GM12865 (cell line): ENCODE measurements around the gene S100A7.

Source experiments
- DNase-seq: peaks from one replicate; pipeline ENCODE4 v3.0.0; 2010; ENCODE audit warnings: low read depth
- H3K4me3 ChIP-seq: 2 replicates; pipeline ENCODE4 v1.5.1; 2011; ENCODE audit warnings: mild to moderate bottlenecking, low read depth, low read length, control low read depth
- TF ChIP-seq, protein P1 (sequence below): IDR thresholded peaks from 2 replicates; pipeline ENCODE4 v1.5.1; 2011; ENCODE audit warnings: low read length, control low read depth, low read depth, inconsistent platforms; ENCODE audit not compliant: insufficient read depth; ENCODE audit errors: missing control alignments

S100A7 gene

DNA sequence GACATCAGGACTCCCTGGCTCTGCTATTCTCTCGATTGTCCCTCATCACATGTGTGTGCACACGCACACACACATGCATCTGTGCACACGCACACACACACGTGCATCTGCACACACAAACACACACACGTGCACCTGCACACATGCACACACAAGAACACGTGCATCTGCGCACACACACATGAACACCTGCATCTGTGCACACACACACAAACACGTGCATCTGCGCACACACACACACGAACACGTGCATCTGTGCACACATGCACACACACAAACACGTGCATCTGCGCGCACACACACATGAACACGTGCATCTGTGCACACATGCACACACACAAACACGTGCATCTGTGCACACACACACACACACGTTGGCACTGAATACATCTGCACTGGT, 29.4 kb downstream of the S100A7 start:
- H3K4me3 ChIP-seq, result no peak overlapping the region
- TF ChIP-seq, protein P1, sequence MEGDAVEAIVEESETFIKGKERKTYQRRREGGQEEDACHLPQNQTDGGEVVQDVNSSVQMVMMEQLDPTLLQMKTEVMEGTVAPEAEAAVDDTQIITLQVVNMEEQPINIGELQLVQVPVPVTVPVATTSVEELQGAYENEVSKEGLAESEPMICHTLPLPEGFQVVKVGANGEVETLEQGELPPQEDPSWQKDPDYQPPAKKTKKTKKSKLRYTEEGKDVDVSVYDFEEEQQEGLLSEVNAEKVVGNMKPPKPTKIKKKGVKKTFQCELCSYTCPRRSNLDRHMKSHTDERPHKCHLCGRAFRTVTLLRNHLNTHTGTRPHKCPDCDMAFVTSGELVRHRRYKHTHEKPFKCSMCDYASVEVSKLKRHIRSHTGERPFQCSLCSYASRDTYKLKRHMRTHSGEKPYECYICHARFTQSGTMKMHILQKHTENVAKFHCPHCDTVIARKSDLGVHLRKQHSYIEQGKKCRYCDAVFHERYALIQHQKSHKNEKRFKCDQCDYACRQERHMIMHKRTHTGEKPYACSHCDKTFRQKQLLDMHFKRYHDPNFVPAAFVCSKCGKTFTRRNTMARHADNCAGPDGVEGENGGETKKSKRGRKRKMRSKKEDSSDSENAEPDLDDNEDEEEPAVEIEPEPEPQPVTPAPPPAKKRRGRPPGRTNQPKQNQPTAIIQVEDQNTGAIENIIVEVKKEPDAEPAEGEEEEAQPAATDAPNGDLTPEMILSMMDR, result no peak
- no peak for DNase-seq

DNA sequence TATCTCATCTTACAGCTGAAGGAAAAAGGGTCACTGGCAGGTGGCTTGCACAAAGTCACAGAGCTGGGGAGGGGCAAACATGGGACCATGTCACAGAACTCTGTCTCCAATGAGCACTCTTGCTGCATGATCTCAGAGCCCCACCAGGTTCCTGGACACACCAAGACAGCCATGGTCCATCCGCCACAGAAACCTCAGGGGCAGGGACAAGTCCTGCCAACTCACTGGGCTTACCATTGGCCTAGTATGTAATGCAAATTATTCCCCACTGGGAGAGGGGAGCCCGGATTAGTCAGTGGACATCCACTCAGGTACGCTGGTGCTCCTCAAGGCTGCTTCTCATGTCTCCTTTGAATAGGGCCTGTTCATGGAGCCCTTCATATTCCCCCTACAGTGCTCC, 29.9 kb downstream of the S100A7 start:
- no peak overlapping the region for H3K4me3 ChIP-seq
- DNase-seq, result no peak
- TF ChIP-seq, protein P1, result no peak

DNA sequence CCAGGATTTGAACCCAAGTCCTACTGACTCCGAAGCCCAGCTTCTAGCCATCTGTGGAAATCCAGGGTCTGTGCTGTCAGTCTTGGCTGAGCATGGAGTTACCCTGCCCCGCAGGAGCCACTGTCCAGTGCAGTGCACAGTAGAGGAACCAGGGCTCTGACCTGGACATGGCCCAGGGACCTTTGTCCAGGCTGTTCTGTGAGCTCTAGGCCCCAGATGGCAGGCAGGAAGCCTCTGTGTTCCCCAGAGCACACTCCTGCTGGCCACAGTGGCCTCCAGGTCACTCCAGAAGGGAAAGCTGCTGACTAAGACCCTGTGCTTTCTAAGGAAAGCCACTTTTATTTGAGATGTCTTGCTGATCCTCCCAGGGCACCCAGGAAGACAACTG, 30.3 kb downstream of the S100A7 start:
- no peak for DNase-seq

DNA sequence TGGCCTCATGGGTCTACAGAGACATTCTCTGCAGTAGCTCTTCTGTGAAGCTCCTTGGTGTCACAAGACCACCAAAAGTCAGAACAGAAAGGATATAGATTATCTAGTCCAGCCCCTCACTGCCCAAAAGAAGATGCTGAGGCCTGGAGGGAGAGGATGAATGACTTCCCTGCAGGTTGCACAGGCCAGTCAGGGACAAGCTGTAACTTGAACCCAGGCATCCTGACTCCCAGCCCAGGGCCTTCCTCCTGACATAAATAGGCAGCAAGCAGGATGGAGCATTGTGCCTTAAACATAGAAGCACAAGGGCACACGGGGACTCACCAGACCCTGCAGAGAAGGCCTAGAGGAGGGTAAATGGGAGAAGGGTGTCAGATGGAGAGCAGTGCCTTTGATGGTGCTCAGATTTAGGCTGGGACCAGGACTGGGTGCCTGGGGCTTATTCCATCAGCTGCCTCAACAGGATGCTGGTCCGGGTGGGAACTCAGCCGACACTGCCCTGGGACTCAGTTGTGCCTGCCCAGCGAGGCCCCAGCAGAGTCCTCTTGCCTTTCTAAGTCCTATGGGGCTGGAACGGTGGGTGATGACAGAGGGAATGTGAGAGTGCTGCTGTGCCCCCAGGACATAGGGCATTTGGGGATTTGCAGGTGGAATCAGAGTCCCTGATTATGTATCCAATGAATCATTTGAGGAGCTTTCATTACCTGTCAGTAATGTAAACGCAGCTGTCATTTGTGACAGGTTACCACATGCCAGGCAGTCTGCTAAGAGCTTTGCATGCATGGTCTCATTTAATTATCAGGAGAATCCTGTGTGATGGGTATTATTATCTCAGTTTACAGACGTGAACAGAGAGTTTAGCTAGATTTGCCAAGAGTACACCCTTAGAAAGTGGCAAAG, 30.9 kb downstream of the S100A7 start:
- DNase-seq, result no peak

More for the DNA sequence above, 30.3 kb downstream of the S100A7 start:
- TF ChIP-seq, protein P1, result no peak
- H3K4me3 ChIP-seq, result no peak overlapping the region

DNA sequence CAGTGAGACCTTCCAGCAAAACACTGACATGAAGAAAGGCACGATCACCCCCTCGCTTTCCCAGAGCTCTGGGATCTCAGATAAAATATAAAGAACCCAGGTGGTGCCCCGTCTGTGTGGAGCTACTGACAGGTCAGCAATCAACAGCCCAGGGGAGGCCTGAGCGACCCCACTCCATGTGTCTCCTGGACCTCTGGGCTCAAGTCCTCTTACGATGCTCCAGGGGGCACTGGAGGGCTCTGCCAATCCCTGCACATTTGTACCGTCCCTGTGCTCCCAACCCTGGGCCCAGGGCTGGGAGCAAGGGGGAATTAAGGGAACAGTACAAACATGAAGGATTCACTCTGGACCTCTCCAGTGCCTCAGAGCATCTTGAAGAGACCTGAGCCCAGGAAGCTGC, 31.7 kb downstream of the S100A7 start:
- TF ChIP-seq, protein P1, result no peak
- DNase-seq, result no peak
- no peak overlapping the region for H3K4me3 ChIP-seq

More for the DNA sequence above, 30.9 kb downstream of the S100A7 start:
- no peak overlapping the region for H3K4me3 ChIP-seq
- TF ChIP-seq, protein P1, result no peak

DNA sequence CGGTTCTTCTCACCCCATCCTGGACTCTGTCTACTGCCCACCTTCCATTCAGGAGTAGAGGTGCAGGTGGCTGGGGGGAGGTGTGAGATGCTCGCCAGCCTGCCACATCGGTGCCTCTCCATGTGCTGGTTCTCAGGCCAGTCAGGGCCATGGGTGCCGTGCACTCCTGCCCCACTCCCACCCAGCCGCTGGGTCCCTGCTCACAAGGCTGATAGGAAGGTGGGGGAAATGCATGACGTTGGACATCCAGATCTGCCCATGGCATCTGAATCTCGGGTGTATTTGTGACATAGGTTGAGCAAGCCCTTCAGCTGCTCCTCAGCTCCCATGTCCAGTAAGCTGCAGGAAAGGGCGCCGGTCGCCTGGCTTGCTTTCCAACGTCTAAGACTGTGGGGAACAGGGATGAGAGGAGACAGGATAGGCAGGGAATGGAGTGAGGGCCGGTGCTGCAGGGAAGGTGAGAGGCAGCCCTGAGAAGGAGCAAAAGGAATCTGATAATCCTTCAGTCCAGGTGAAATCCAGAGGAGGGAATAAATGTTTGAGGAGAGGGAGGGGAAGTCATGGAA, 32.3 kb downstream of the S100A7 start:
- no peak for DNase-seq
- H3K4me3 ChIP-seq, result no peak overlapping the region
- TF ChIP-seq, protein P1, result no peak
